PC-3 (cell line): ENCODE measurements around the gene MUSTN1. TPM values are rescaled to one million over a fixed set of nuclear protein-coding genes. Genes with fewer than 3 reads are reported as not detected.

Experiments
- ATAC-seq: fragments of 200-7000 bp; cut with Tn5 transposase; 2 replicates; pipeline ENCODE4 v1.9.1; 2020; ENCODE audit warnings: mild to moderate bottlenecking, moderate library complexity
- BruUV-seq: library from RNA; stranded (reverse); fragments of 400-500 nt; replicated peaks from 2 replicates; lab custom pipeline; 2021; lab: Mats Ljungman, UMichigan
- CTCF ChIA-PET: fragments of 300-600 bp; sonication (Branson Sonifier 250); formaldehyde crosslinking; loops from one replicate; lab custom pipeline; 2022; ENCODE audit warnings: antibody characterized with exemption; lab: Charles Lee
- POLR2A ChIA-PET: fragments of 300-600 bp; sonication (Branson Sonifier 250); formaldehyde crosslinking; loops from one replicate; lab custom pipeline; 2022; ENCODE audit warnings: antibody characterized with exemption; ENCODE audit not compliant: unreplicated experiment; lab: Charles Lee
- DNase-seq: peaks from one replicate; pipeline ENCODE4 v3.0.0-alpha.2; 2015
- H2AFZ ChIP-seq: fragments of 300-600 bp; sonication (generic); 2 replicates; pipeline ENCODE4 v1.6.0; 2016; ENCODE audit warnings: antibody characterized with exemption, low read length
- H3F3A ChIP-seq: fragments of 300-600 bp; sonication (generic); one replicate; pipeline ENCODE4 v1.6.0; 2017; ENCODE audit warnings: antibody characterized with exemption, low read length, control low read depth, mild to moderate bottlenecking; ENCODE audit not compliant: unreplicated experiment
- H3K27ac ChIP-seq: fragments of 300-600 bp; sonication (generic); 2 replicates; pipeline ENCODE4 v1.5.1; 2016; ENCODE audit warnings: mild to moderate bottlenecking, low read length
- H3K27me3 ChIP-seq: fragments of 300-600 bp; sonication (generic); 2 replicates; pipeline ENCODE4 v1.6.1; 2016; ENCODE audit warnings: low read length, mixed read lengths
- H3K36me3 ChIP-seq: fragments of 300-600 bp; sonication (generic); 2 replicates; pipeline ENCODE4 v1.6.1; 2016; ENCODE audit warnings: low read depth, mixed run types, low read length, mixed read lengths
- H3K4me1 ChIP-seq: fragments of 300-600 bp; sonication (generic); 2 replicates; pipeline ENCODE4 v1.5.1; 2016; ENCODE audit warnings: low read length; ENCODE audit not compliant: insufficient read depth
- H3K4me2 ChIP-seq: fragments of 300-600 bp; sonication (generic); 2 replicates; pipeline ENCODE4 v1.6.0; 2016; ENCODE audit warnings: low read length
- H3K4me3 ChIP-seq: fragments of 300-600 bp; sonication (generic); 2 replicates; pipeline ENCODE4 v1.5.1; 2016; ENCODE audit warnings: mild to moderate bottlenecking, low read length, mixed read lengths
- H3K79me2 ChIP-seq: fragments of 300-600 bp; sonication (generic); 2 replicates; pipeline ENCODE4 v1.6.1; 2017; ENCODE audit warnings: low read length, mixed read lengths
- H3K9ac ChIP-seq: fragments of 300-600 bp; sonication (generic); 2 replicates; pipeline ENCODE4 v1.6.0; 2016; ENCODE audit warnings: mild to moderate bottlenecking, low read length
- H3K9me2 ChIP-seq: fragments of 300-600 bp; sonication (generic); replicated peaks from 2 replicates; pipeline ENCODE4 v1.6.1; 2016; ENCODE audit warnings: mixed run types, low read length, mixed read lengths
- H3K9me3 ChIP-seq: fragments of 300-600 bp; sonication (generic); 2 replicates; pipeline ENCODE4 v1.6.1; 2016; ENCODE audit warnings: low read length, mixed read lengths
- H4K20me1 ChIP-seq: fragments of 300-600 bp; sonication (generic); 2 replicates; pipeline ENCODE4 v1.6.1; 2016; ENCODE audit warnings: low read length, mixed read lengths
- CTCF ChIP-seq: fragments of 300-600 bp; sonication (generic); conservative IDR thresholded peaks from 2 replicates; pipeline ENCODE4 v1.5.1; 2017; ENCODE audit warnings: antibody characterized with exemption, low read depth, mild to moderate bottlenecking, low read length
- EZH2 ChIP-seq: fragments of 300-600 bp; sonication (generic); IDR thresholded peaks from one replicate; pipeline ENCODE4 v1.6.1; 2017; ENCODE audit warnings: antibody characterized with exemption, mild to moderate bottlenecking, low read length; ENCODE audit not compliant: unreplicated experiment
- EZH2phosphoT487 ChIP-seq: fragments of 300-600 bp; sonication (generic); IDR thresholded peaks from 2 replicates; pipeline ENCODE4 v1.6.1; 2018; ENCODE audit warnings: mild to moderate bottlenecking, antibody characterized with exemption, low read length, borderline replicate concordance
- intact Hi-C: fragments of 100-400 bp; cut with micrococcal nuclease; formaldehyde crosslinking; loops from 2 replicates; pipeline ENCODE4 v1.9.0; 2023
- total RNA-seq: library from RNA; depleted of rRNA; stranded (reverse); fragments of >200 nt; gene quantifications from 2 replicates; pipeline ENCODE4 v1.2.3, GENCODE V29; 2014

Gene MUSTN1
- total RNA-seq, 1 experiment from 2014 or later = 0.66 TPM

DNA sequence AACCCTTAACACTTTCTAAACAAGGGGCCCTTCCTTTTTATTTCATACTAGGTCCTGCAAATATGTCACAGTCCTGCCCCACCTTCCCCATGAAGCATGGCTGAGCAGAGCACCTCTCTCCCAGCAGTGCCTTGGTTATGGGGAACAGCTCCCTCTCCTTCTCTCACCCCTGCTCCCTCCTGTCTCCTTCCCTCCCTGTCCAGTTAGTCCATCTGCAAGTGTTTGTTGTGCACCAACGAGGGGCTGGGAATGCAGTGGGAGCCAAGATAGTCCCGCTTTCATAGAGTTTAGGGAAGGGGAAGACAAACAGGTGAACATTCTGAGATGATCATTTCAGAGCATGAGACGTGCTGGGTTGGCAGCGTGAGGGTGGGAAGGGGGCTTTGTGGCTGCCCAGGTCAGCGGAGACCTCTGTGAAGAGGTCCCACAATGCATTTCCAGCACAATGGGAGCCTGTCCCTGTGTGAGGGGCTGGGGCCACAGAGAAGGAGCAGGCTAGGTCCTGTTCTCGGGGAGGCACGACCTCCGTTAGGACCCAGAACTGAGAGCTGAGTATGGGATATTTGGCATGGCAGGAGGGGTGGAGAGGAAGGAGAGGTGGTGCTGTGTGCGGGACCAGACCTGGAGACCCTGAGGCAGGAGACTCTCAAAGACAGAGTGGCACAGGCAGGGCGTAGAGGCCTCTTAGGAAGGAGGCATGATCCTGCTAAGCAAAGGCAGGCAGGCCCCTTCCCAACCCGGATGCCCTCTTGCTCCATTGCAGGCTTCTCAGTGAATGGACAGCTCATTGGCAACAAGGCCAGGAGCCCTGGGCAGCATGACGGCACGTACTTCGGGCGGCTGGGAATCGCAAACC lies 45.7 kb downstream of the MUSTN1 start:
- Histone ChIP-seq H3K4me3 (no peak overlapping the region), H2AFZ (no peak overlapping the region), H4K20me1 (no peaks in the 10 kb centered on the region), H3F3A (no peaks in the 10 kb centered on the region), H3K9ac (no peak overlapping the region), H3K27ac (no peak overlapping the region), H3K36me3 (no peaks in the 10 kb centered on the region), H3K9me3 (no peaks in the 10 kb centered on the region), H3K27me3 (no peaks in the 10 kb centered on the region), H3K4me1 (no peaks in the 10 kb centered on the region), H3K4me2 (no peak overlapping the region), H3K79me2 (no peaks in the 10 kb centered on the region), H3K9me2 (no peaks in the 10 kb centered on the region)
- CTCF ChIA-PET = no interaction called here
- ATAC-seq (no peak), DNase-seq (no peak)
- BruUV-seq = no TSS peak
- POLR2A ChIA-PET = interaction anchor here (0.5 kb wide), 1 partner anchor 103 kb away, joined by 3 read pairs; no protein-coding TSS in a partner anchor
- TF ChIP-seq EZH2 (no peak), EZH2phosphoT487 (no peak), CTCF (no peak)
- intact Hi-C loops = no loop called here

DNA sequence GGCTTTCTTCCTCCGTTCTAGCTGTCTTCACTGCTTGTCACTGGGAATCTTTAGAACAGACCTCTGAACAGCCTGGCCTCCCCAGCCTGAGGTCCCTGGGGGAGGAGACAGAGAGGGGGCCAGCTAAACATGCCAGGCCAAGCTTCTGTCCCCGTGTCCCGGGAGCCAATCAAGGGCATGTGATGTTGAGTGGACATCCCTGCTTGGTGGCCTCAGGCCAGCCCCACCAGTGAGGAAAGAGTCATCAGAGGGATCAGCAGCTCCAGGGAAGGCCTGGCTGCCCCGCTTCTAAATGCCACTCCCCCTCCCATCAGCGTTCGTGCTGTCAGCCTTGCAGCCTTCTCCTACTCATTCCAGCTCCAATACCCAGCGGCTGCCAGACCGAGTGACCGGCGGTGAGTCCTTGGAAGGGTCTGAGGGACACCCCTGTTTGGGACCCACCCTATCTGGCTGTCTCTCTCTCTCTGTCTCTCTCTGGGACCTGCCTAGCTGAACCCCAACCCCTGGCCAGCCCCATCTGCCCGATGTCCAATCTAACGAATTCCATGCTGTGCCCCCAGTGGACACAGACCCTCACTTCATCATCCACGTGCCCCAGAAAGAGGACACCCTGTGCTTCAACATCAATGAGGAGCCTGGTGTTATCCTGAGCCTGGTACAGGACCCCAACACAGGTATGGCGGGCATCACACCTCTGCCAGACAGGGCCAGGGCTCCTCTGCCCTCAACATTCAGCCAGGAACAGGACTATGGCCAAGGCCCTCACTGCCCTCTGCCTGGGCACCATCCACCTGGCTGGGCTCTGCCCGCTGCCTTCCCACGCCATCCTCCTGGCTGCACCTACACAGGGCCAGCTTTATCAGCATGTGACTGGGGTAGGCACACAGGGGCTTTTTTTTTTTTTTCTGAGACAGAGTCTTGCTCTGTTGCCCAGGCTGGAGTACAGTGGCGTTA lies 46.9 kb downstream of the MUSTN1 start:
- H2AFZ ChIP-seq = no peak overlapping the region
- no peak for TF ChIP-seq CTCF
- TF ChIP-seq EZH2 = no peak
- TF ChIP-seq EZH2phosphoT487 = no peak
- no peaks in the 10 kb centered on the region for H3K79me2 ChIP-seq
- H4K20me1 ChIP-seq = no peaks in the 10 kb centered on the region
- no peak overlapping the region for H3K4me2 ChIP-seq
- no peaks in the 10 kb centered on the region for H3F3A ChIP-seq
- ATAC-seq (no peak), DNase-seq (no peak)
- H3K9me2 ChIP-seq = no peaks in the 10 kb centered on the region
- H3K9me3 ChIP-seq = no peaks in the 10 kb centered on the region
- no TSS peak for BruUV-seq
- H3K4me3 ChIP-seq = no peak overlapping the region
- H3K4me1 ChIP-seq = no peaks in the 10 kb centered on the region
- ChIA-PET CTCF (no interaction called here), POLR2A (interaction anchor here (0.6 kb wide), 1 partner anchor 17 kb away, joined by 6 read pairs; the partner anchor contains the start of gene NEK4)
- peaks cover 3% of the 10 kb centered on the region for H3K27me3 ChIP-seq
- H3K9ac ChIP-seq = no peak overlapping the region
- intact Hi-C loops = no loop called here
- no peaks in the 10 kb centered on the region for H3K36me3 ChIP-seq
- no peak overlapping the region for H3K27ac ChIP-seq
